Measurements from ENCODE around the gene PROCR. TPM values are rescaled to one million over a fixed set of nuclear protein-coding genes. Genes with fewer than 3 reads are reported as not detected.
A peak's percentile ranks its signal among the peaks of the same experiment; 100 is the strongest.

PROCR gene
- total RNA-seq, 2 donors from 2014 or later, result 2.4 to 6.8 TPM

- no peak overlapping the region for H3K4me3 ChIP-seq (ENCODE audit: low read length)
- no peak overlapping the region for H3K9ac ChIP-seq (ENCODE audit: extremely low read depth, low read length, poor library complexity, severe bottlenecking)
- no peak for DNase-seq
- H3K27ac ChIP-seq (ENCODE audit: low read depth, low read length), result no peak overlapping the region
- H3K9me3 ChIP-seq (ENCODE audit: control insufficient read depth, low read length), result no peaks in the 10 kb centered on the region
- peaks cover 47% of the 10 kb centered on the region for H3K36me3 ChIP-seq (ENCODE audit: control insufficient read depth, insufficient read depth, low read length)
- no peak for TF ChIP-seq CTCF (conservative IDR thresholded peaks at IDR 0.05)
- Mint-ChIP-seq H3K36me3 (ENCODE audit: low read depth) (peaks cover 68% of the 10 kb centered on the region), H3K4me1 (no peaks in the 10 kb centered on the region), H3K4me3 (no peak overlapping the region), H3K27me3 (ENCODE audit: insufficient read depth) (no peaks in the 10 kb centered on the region), H3K27ac (no peak overlapping the region), H3K9me3 (no peaks in the 10 kb centered on the region)
- 96 to 100% methylated on average over 1 to 2 of the region's 2 CpGs for whole genome bisulfite sequencing, 2 experiments (ENCODE audit: insufficient coverage in 1 of 2, insufficient read length in 1 of 2)
- no peaks in the 10 kb centered on the region for H3K4me1 ChIP-seq (ENCODE audit: control insufficient read depth, insufficient read depth, low read length)
- no peaks in the 10 kb centered on the region for H3K27me3 ChIP-seq (ENCODE audit: control insufficient read depth, insufficient read depth, low read length, poor library complexity, severe bottlenecking)
Measured at GRCh38 chr20:35129647-35130069, 42.2 kb upstream of the PROCR start.

GRCh38 chr20:35131934-35132333, 39.9 kb upstream of the PROCR start:
- Mint-ChIP-seq H3K4me1 (no peaks in the 10 kb centered on the region), H3K9me3 (no peaks in the 10 kb centered on the region), H3K36me3 (ENCODE audit: low read depth) (peaks cover 65% of the 10 kb centered on the region), H3K27ac (no peak overlapping the region), H3K27me3 (ENCODE audit: insufficient read depth) (no peaks in the 10 kb centered on the region), H3K4me3 (no peak overlapping the region)
- peaks cover 47% of the 10 kb centered on the region for H3K36me3 ChIP-seq (ENCODE audit: control insufficient read depth, insufficient read depth, low read length)
- H3K27ac ChIP-seq (ENCODE audit: low read depth, low read length), result no peak overlapping the region
- no peak for DNase-seq
- H3K9ac ChIP-seq (ENCODE audit: extremely low read depth, low read length, poor library complexity, severe bottlenecking), result no peak overlapping the region
- no peak for TF ChIP-seq CTCF (conservative IDR thresholded peaks at IDR 0.05)
- no peaks in the 10 kb centered on the region for H3K9me3 ChIP-seq (ENCODE audit: control insufficient read depth, low read length)
- WGBS, 2 experiments (ENCODE audit: insufficient coverage in 1 of 2, insufficient read length in 1 of 2), result 98% methylated on average over 4 of the region's 4 CpGs; no CpG with 5 or more reads in 1 of the 2 experiments
- H3K4me3 ChIP-seq (ENCODE audit: low read length), result no peak overlapping the region
- H3K4me1 ChIP-seq (ENCODE audit: control insufficient read depth, insufficient read depth, low read length), result no peaks in the 10 kb centered on the region
- no peaks in the 10 kb centered on the region for H3K27me3 ChIP-seq (ENCODE audit: control insufficient read depth, insufficient read depth, low read length, poor library complexity, severe bottlenecking)

GRCh38 chr20:35133031-35133430, 38.8 kb upstream of the PROCR start:
- H3K4me3 ChIP-seq (ENCODE audit: low read length), result no peak overlapping the region

More at GRCh38 chr20:35133031-35133430, 38.8 kb upstream of the PROCR start:
- no peaks in the 10 kb centered on the region for H3K9me3 ChIP-seq (ENCODE audit: control insufficient read depth, low read length)
- H3K36me3 ChIP-seq (ENCODE audit: control insufficient read depth, insufficient read depth, low read length), result peaks cover 45% of the 10 kb centered on the region
- no peak for TF ChIP-seq CTCF (conservative IDR thresholded peaks at IDR 0.05)
- no peaks in the 10 kb centered on the region for H3K4me1 ChIP-seq (ENCODE audit: control insufficient read depth, insufficient read depth, low read length)
- 95 to 100% methylated on average over 4 to 5 of the region's 5 CpGs for WGBS, 2 experiments (ENCODE audit: insufficient coverage in 1 of 2, insufficient read length in 1 of 2)
- peaks cover 68% of the 10 kb centered on the region for H3K36me3 Mint-ChIP-seq (ENCODE audit: low read depth)
- H3K27me3 Mint-ChIP-seq (ENCODE audit: insufficient read depth), result no peaks in the 10 kb centered on the region
- H3K4me1 Mint-ChIP-seq, result no peaks in the 10 kb centered on the region
- H3K4me3 Mint-ChIP-seq, result no peak overlapping the region
- no peaks in the 10 kb centered on the region for H3K27me3 ChIP-seq (ENCODE audit: control insufficient read depth, insufficient read depth, low read length, poor library complexity, severe bottlenecking)
- no peaks in the 10 kb centered on the region for H3K9me3 Mint-ChIP-seq
- DNase-seq, result no peak
- H3K27ac Mint-ChIP-seq, result peak overlapping the region; percentile 77
- H3K27ac ChIP-seq (ENCODE audit: low read depth, low read length), result no peak overlapping the region
- no peak overlapping the region for H3K9ac ChIP-seq (ENCODE audit: extremely low read depth, low read length, poor library complexity, severe bottlenecking)

Data from endodermal cell (in vitro differentiated cells).